ENCODE measurements around the gene EML5.

EML5 gene

DNA sequence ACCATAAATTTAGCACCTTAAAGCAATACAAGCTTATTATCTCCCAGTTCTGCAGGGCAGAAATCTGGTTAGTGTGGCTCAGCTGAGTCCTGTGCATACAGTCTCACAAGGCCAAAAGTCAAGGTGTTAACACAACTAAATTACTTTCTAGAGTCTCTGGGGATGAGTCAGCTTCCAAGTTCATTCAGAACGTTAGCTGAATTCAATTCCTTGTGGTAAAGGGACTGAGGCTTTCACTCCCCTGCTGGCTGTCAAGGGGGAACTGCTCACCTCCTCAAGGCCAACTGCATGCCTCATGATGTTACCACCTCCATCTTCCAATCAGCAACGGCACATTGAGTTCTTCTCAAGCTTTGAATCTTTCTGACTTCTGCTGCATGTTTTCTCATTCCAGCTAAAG is 27.6 kb downstream of the EML5 start:
- no peak overlapping the region for H3K27ac ChIP-seq
- H3K4me3 ChIP-seq, result no peak overlapping the region
- H3K9me3 ChIP-seq (ENCODE audit: low read depth, low read length), result no peaks in the 10 kb centered on the region
- TF ChIP-seq POLR2AphosphoS5 (IDR thresholded peaks at IDR 0.05; ENCODE audit: borderline replicate concordance, low read depth, low read length) (no peak), FOXP2 (optimal IDR thresholded peaks at IDR 0.05; ENCODE audit: control extremely low read depth, extremely low read length, insufficient read depth) (no peak), EZH2 (IDR thresholded peaks at IDR 0.05) (no peak)
- H3K9ac ChIP-seq (ENCODE audit: insufficient read length), result no peak overlapping the region
- H3K36me3 ChIP-seq (ENCODE audit: insufficient read depth, low read length), result no peaks in the 10 kb centered on the region
- DNase-seq (ENCODE audit: low read depth, low spot score), result no peak

DNA sequence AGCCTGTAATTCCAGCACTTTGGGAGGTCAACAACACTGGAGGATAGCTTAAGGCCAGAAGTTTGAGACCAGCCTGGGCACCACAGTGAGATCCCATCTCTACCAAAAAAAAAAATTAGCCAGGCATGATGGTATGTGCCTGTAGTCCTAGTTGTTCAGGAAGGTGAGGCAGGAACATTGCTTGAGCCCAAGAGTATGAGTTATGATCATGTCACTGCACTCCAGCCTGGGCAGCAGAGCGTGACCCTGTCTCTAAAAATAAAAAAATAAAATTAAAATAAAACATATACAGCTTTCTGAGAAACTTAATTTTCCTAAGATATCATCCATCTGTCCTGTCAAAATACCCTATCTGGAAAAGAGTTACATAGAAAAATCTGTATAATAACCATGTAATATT is 38.9 kb downstream of the EML5 start:
- TF ChIP-seq EZH2 (IDR thresholded peaks at IDR 0.05), result no peak
- TF ChIP-seq FOXP2 (optimal IDR thresholded peaks at IDR 0.05; ENCODE audit: control extremely low read depth, extremely low read length, insufficient read depth), result no peak
- no peak overlapping the region for H3K9ac ChIP-seq (ENCODE audit: insufficient read length)
- H3K9me3 ChIP-seq (ENCODE audit: low read depth, low read length), result no peaks in the 10 kb centered on the region
- no peak for DNase-seq (ENCODE audit: low read depth, low spot score)
- no peak overlapping the region for H3K27ac ChIP-seq
- H3K36me3 ChIP-seq (ENCODE audit: insufficient read depth, low read length), result no peaks in the 10 kb centered on the region
- H3K4me3 ChIP-seq, result no peak overlapping the region

DNA sequence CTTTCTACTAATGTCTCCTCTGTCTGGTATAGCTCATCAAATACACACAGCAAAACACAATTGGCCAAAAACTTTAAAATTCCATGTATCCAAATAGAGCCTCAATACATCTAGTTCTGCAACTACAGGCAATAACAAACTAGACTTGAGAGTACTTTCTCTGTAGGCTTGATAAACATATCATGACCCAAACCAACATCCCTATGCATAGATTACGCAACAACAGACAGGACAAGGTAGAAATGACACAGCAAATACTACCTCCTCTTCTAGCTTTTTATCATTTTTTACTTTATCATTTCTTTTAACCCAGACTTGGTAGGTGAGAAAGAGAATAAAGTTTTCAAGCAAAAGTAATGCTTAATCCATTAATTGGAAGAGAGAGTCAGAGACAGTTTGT is 41.8 kb downstream of the EML5 start:
- no peak for DNase-seq (ENCODE audit: low read depth, low spot score)
- Histone ChIP-seq H3K36me3 (ENCODE audit: insufficient read depth, low read length) (no peaks in the 10 kb centered on the region), H3K4me3 (no peak overlapping the region), H3K27ac (no peak overlapping the region), H3K9me3 (ENCODE audit: low read depth, low read length) (no peaks in the 10 kb centered on the region), H3K9ac (ENCODE audit: insufficient read length) (no peak overlapping the region)
- TF ChIP-seq POLR2AphosphoS5 (IDR thresholded peaks at IDR 0.05; ENCODE audit: borderline replicate concordance, low read depth, low read length) (no peak), FOXP2 (optimal IDR thresholded peaks at IDR 0.05; ENCODE audit: control extremely low read depth, extremely low read length, insufficient read depth) (no peak), EZH2 (IDR thresholded peaks at IDR 0.05) (no peak)

DNA sequence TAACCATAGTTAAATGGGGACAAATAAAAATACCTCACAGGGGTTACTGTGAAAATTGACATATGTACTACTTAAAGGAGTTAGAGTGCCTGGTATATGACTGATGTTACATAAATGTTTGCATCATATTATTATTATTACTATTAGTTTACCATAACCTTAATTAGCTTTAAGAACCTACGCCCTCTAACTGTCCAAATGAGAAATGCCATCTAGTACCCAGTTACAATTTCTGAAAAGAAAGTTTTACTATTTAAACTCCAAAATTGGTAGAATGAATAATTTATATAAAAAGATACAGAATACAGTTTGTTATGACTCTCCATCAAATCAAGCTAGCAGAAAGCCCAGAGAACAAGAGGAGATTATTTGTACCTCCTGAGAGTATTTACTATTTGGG is 42.3 kb downstream of the EML5 start:
- Histone ChIP-seq H3K27ac (no peak overlapping the region), H3K9ac (ENCODE audit: insufficient read length) (no peak overlapping the region), H3K36me3 (ENCODE audit: insufficient read depth, low read length) (no peaks in the 10 kb centered on the region), H3K4me3 (no peak overlapping the region), H3K9me3 (ENCODE audit: low read depth, low read length) (no peaks in the 10 kb centered on the region)
- no peak for TF ChIP-seq EZH2 (IDR thresholded peaks at IDR 0.05)
- TF ChIP-seq FOXP2 (optimal IDR thresholded peaks at IDR 0.05; ENCODE audit: control extremely low read depth, extremely low read length, insufficient read depth), result no peak
- TF ChIP-seq POLR2AphosphoS5 (IDR thresholded peaks at IDR 0.05; ENCODE audit: borderline replicate concordance, low read depth, low read length), result no peak
- DNase-seq (ENCODE audit: low read depth, low spot score), result no peak

GRCh38 chr14:88749139-88749538 is 43.6 kb downstream of the EML5 start:
- TF ChIP-seq FOXP2 (optimal IDR thresholded peaks at IDR 0.05; ENCODE audit: control extremely low read depth, extremely low read length, insufficient read depth) (no peak), EZH2 (IDR thresholded peaks at IDR 0.05) (no peak), POLR2AphosphoS5 (IDR thresholded peaks at IDR 0.05; ENCODE audit: borderline replicate concordance, low read depth, low read length) (no peak)
- H3K27ac ChIP-seq, result no peak overlapping the region
- no peak for DNase-seq (ENCODE audit: low read depth, low spot score)
- no peak overlapping the region for H3K9ac ChIP-seq (ENCODE audit: insufficient read length)
- H3K9me3 ChIP-seq (ENCODE audit: low read depth, low read length), result no peaks in the 10 kb centered on the region
- no peak overlapping the region for H3K4me3 ChIP-seq
- H3K36me3 ChIP-seq (ENCODE audit: insufficient read depth, low read length), result no peaks in the 10 kb centered on the region

DNA sequence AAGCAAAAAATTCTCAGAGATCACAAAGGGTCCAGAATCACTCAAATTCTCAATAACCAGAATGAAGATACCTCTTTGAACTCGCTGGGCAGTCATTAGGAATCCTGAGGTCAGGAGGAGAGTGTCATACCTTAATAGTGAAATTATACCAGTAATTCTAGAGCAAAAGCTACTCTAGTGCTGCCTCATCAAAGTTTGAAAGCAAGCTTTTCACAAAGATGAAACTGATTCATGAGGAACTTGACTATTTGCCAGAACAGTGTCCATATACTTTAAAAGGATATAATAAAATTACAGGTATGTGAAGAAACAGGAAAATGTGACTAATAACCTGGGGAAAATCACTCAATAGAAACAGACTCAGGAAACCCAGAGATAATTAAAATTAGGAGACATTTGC is 44.5 kb downstream of the EML5 start:
- H3K36me3 ChIP-seq (ENCODE audit: insufficient read depth, low read length), result no peaks in the 10 kb centered on the region
- no peaks in the 10 kb centered on the region for H3K9me3 ChIP-seq (ENCODE audit: low read depth, low read length)
- no peak overlapping the region for H3K4me3 ChIP-seq
- no peak overlapping the region for H3K27ac ChIP-seq
- no peak for DNase-seq (ENCODE audit: low read depth, low spot score)
- H3K9ac ChIP-seq (ENCODE audit: insufficient read length), result no peak overlapping the region
- TF ChIP-seq POLR2AphosphoS5 (IDR thresholded peaks at IDR 0.05; ENCODE audit: borderline replicate concordance, low read depth, low read length) (no peak), FOXP2 (optimal IDR thresholded peaks at IDR 0.05; ENCODE audit: control extremely low read depth, extremely low read length, insufficient read depth) (no peak), EZH2 (IDR thresholded peaks at IDR 0.05) (no peak)

GRCh38 chr14:88746052-88746451 is 46.7 kb downstream of the EML5 start:
- no peak overlapping the region for H3K9ac ChIP-seq (ENCODE audit: insufficient read length)
- no peak for DNase-seq (ENCODE audit: low read depth, low spot score)
- H3K4me3 ChIP-seq, result no peak overlapping the region
- no peak overlapping the region for H3K27ac ChIP-seq
- no peaks in the 10 kb centered on the region for H3K9me3 ChIP-seq (ENCODE audit: low read depth, low read length)
- no peaks in the 10 kb centered on the region for H3K36me3 ChIP-seq (ENCODE audit: insufficient read depth, low read length)
- TF ChIP-seq FOXP2 (optimal IDR thresholded peaks at IDR 0.05; ENCODE audit: control extremely low read depth, extremely low read length, insufficient read depth) (no peak), EZH2 (IDR thresholded peaks at IDR 0.05) (no peak), POLR2AphosphoS5 (IDR thresholded peaks at IDR 0.05; ENCODE audit: borderline replicate concordance, low read depth, low read length) (no peak)

- no peak for TF ChIP-seq POLR2AphosphoS5 (IDR thresholded peaks at IDR 0.05; ENCODE audit: borderline replicate concordance, low read depth, low read length)
- TF ChIP-seq EZH2 (IDR thresholded peaks at IDR 0.05), result no peak
- TF ChIP-seq FOXP2 (optimal IDR thresholded peaks at IDR 0.05; ENCODE audit: control extremely low read depth, extremely low read length, insufficient read depth), result no peak
- Histone ChIP-seq H3K9ac (ENCODE audit: insufficient read length) (no peak overlapping the region), H3K9me3 (ENCODE audit: low read depth, low read length) (no peaks in the 10 kb centered on the region), H3K36me3 (ENCODE audit: insufficient read depth, low read length) (no peaks in the 10 kb centered on the region), H3K4me3 (no peak overlapping the region), H3K27ac (no peak overlapping the region)
- no peak for DNase-seq (ENCODE audit: low read depth, low spot score)
Measured at GRCh38 chr14:88737245-88737644, 55.5 kb downstream of the EML5 start.

DNA sequence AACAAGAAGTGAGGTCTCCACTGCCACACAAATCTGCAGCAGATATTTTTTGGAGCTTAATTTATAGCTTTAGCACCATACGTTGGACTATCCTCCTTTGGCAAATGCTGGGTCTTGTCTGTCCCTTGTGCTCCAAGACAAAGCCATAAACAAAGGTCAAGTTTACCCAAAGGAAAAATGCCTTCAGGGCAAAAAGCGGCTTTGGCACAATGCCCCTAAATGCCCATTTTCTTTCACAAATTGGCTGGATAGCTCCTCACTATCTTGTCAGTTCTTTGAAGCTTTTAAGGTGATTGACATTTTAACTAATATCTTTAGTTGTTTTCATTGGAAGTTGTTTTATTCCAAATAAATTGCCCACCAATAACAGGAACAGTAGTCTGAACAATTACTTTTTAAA is 59.6 kb downstream of the EML5 start:
- no peak for DNase-seq (ENCODE audit: low read depth, low spot score)
- H3K27ac ChIP-seq, result no peak overlapping the region
- TF ChIP-seq EZH2 (IDR thresholded peaks at IDR 0.05), result no peak
- TF ChIP-seq FOXP2 (optimal IDR thresholded peaks at IDR 0.05; ENCODE audit: control extremely low read depth, extremely low read length, insufficient read depth), result no peak
- TF ChIP-seq POLR2AphosphoS5 (IDR thresholded peaks at IDR 0.05; ENCODE audit: borderline replicate concordance, low read depth, low read length), result no peak
- H3K4me3 ChIP-seq, result no peak overlapping the region
- no peaks in the 10 kb centered on the region for H3K9me3 ChIP-seq (ENCODE audit: low read depth, low read length)
- no peak overlapping the region for H3K9ac ChIP-seq (ENCODE audit: insufficient read length)
- no peaks in the 10 kb centered on the region for H3K36me3 ChIP-seq (ENCODE audit: insufficient read depth, low read length)
